ENCODE measurements around the gene DNAJC27.

The DNAJC27 gene

DNA sequence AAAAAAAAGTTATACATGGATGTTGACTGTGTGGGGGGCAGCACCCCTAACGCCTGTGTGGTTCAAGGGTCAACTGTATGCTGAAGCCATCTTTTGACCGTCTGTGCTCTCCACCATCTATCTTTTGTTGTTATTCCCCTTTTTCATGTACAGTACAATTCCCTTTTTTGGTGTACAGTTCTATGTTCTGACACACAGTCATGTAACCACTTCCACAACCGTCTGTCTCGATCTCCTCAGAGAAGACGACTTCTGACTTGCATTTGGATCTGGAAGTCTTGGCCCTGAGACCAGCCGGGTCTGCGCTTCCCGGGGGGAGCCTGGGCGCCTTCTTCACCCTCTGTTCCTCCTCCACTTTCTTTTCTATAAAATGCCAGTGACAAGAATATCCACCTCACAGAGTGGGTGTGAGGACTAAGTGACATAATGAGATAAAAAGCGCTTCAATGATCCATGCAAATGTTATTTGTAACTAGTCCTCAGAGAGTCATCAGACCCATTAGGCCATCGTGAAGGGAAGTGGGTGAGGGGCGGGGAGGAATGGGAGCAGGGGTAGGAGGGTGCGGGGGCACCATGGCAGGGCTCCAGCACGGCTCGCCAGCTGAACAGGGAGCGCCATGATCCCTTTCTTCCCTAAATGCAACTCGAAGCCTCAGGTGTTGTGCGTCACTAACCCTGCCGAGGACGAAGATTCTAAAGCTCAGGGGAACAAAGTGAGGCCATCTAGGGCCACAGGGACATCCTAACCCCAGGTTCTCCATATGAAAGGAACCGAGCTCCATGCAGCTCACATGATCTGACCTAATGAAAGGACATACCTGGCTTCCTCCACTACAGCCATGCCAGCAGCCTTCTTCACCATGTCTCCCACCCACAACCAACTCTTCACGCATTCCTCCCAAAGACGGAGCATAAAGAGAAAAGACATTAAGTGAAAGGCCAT lies 68.3 kb downstream of the DNAJC27 start:
- DNase-seq, result no peak

DNA sequence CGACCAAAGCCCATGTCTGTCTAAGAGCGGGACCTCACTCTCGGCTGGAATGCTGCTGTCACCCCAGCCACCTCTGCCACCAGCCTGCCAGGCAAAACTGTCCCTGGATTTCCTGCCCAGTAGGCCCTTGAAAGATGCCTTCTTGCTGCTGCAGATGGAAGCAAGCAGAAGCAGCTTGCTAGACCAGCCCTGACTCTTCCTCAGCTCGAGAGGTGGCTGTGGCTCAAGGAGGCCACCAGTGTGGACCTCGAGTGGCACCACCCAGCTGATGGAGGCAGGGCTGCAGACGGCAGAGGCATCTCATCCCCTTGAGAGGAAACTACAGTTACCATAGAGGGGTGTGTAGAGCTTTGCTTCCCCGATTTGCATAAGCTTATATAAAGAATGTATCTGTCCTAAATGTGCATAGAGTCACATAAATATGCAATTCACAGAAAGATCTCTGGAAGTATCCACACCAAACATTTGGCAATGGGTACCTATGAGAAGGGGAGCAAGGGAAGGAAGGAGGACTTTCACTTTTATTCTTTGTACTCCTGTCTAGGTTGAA lies 72.3 kb downstream of the DNAJC27 start:
- no peak for DNase-seq

DNA sequence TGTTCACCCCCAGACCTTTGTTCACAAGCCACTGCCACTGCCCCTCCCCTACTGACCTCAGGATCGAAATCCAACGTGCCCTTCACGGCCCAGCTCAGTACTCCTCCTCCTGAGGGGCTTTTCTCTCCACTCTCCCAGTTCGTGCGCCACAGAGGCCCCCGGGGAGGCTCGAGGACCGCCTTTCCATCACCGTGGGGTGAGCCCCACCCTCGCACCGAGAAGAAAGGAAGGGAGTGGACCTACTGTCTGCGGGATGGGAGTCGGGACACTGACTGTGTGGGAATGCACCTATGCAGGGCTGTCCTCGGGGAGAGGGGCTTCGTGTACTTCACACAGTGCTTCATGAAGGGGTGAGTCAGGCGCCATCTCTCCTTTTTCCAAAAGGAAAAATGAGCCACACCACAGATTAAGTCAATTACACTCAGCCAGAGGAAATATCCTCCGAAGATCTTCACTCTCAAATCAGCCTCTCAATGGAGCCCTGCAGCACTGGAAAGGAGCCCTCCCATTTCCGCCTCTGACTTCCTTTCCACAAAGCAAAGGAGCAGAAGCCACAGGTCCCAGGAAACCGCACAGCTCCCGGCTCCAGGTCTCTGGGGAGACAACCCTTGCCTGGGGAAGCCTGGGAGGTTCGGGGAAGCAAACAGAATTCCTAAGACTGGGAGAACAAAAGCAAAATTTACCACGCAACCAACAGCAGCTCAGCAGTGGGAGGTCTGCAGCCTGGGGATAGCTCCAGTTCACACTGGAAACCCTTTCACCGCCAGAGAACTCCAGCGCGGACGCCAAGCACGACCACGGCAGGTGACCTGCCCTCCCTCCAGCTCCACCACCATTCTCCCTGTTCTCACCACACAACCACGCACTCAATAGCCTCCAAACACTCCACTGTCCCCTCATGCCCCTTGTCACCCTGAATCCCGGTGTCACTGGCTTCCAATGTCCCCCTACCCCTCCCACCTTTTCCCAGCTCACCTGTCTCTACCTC lies 73.3 kb downstream of the DNAJC27 start:
- DNase-seq, result no peak

GRCh38 chr2:24894750-24895149 lies 77.0 kb downstream of the DNAJC27 start:
- DNase-seq, result no peak

- DNase-seq, result no peak
These were observed 77.8 kb downstream of the DNAJC27 start for GRCh38 chr2:24893934-24894333.
